Measurements from ENCODE around the gene NR0B2. TPM values are rescaled to one million over a fixed set of nuclear protein-coding genes. Genes with fewer than 3 reads are reported as not detected.

NR0B2 gene
- not detected for polyA plus RNA-seq

GRCh38 chr1:26913754-26914619, at the start of gene NR0B2:
Gene NR0B2 (minus strand): TSS chr1:26913975. CDS start chr1:26913940, 35 bp downstream.
- Mint-ChIP-seq H3K27ac (no peak within 1 kb of the TSS), H3K4me3 (no peak within 1 kb of the TSS), H3K27me3 (ENCODE audit: low read depth in 3 of 3) (peaks cover 0 to 2% (median 0%) of the 10 kb centered on the region in 3 donors), H3K9me3 (no peaks in the 10 kb centered on the region), H3K36me3 (no peaks in the 10 kb centered on the region), H3K4me1 (no peaks in the 10 kb centered on the region)
- DNase-seq = no peak

GRCh38 chr1:26961826-26962225, 48.1 kb upstream of the NR0B2 start:
- H3K4me3 Mint-ChIP-seq = peak overlapping the region in 1 of 5 donors; percentile 25
- peaks cover 6 to 33% (median 10%) of the 10 kb centered on the region in 3 donors for H3K27me3 Mint-ChIP-seq (ENCODE audit: low read depth in 3 of 3)
- peaks cover 0 to 2% (median 0%) of the 10 kb centered on the region in 6 donors for H3K9me3 Mint-ChIP-seq
- H3K4me1 Mint-ChIP-seq = peaks cover 7 to 11% of the 10 kb centered on the region in 2 donors
- DNase-seq = no peak
- H3K27ac Mint-ChIP-seq = no peak overlapping the region
- no peaks in the 10 kb centered on the region for H3K36me3 Mint-ChIP-seq

- H3K4me1 Mint-ChIP-seq = peaks cover 7 to 11% of the 10 kb centered on the region in 2 donors
- no peak for DNase-seq
- H3K36me3 Mint-ChIP-seq = no peaks in the 10 kb centered on the region
- H3K27me3 Mint-ChIP-seq (ENCODE audit: low read depth in 3 of 3) = peaks cover 6 to 34% (median 11%) of the 10 kb centered on the region in 3 donors
- H3K4me3 Mint-ChIP-seq = peak overlapping the region; percentile 66 to 88 (median 80)
- peaks cover 0 to 2% (median 0%) of the 10 kb centered on the region in 6 donors for H3K9me3 Mint-ChIP-seq
- peak overlapping the region in 2 of 6 donors; percentile 26 to 65 for H3K27ac Mint-ChIP-seq
These were observed 46.8 kb upstream of the NR0B2 start for GRCh38 chr1:26960625-26960966.

GRCh38 chr1:26959722-26960624, 46.2 kb upstream of the NR0B2 start, which contains the start of gene KDF1:
Gene KDF1 (minus strand): TSS chr1:26960468. CDS start chr1:26952380, 8,088 bp downstream.
- peak in 2 of 3 donors; percentile 13 for DNase-seq
- Mint-ChIP-seq H3K4me1 (peaks cover 7 to 11% of the 10 kb centered on the region in 2 donors), H3K4me3 (peak within 1 kb of the TSS; percentile 66 to 88 (median 80)), H3K9me3 (peaks cover 0 to 2% (median 0%) of the 10 kb centered on the region in 6 donors), H3K27ac (peak within 1 kb of the TSS in 2 of 6 donors; percentile 26 to 65), H3K36me3 (no peaks in the 10 kb centered on the region), H3K27me3 (ENCODE audit: low read depth in 3 of 3) (peaks cover 6 to 35% (median 11%) of the 10 kb centered on the region in 3 donors)

GRCh38 chr1:26959270-26959669, 45.5 kb upstream of the NR0B2 start:
- no peaks in the 10 kb centered on the region for H3K36me3 Mint-ChIP-seq
- DNase-seq = no peak
- H3K9me3 Mint-ChIP-seq = peaks cover 0 to 2% (median 0%) of the 10 kb centered on the region in 6 donors
- H3K27me3 Mint-ChIP-seq (ENCODE audit: low read depth in 3 of 3) = peaks cover 6 to 31% (median 12%) of the 10 kb centered on the region in 3 donors
- no peak overlapping the region for H3K27ac Mint-ChIP-seq
- H3K4me3 Mint-ChIP-seq = peak overlapping the region; percentile 7 to 46 (median 41)
- H3K4me1 Mint-ChIP-seq = peaks cover 7 to 11% of the 10 kb centered on the region in 2 donors

GRCh38 chr1:26957306-26957705, 43.5 kb upstream of the NR0B2 start:
- Mint-ChIP-seq H3K27ac (no peak overlapping the region), H3K4me3 (no peak overlapping the region), H3K36me3 (peaks cover 0 to 3% (median 0%) of the 10 kb centered on the region in 3 donors), H3K4me1 (peaks cover 7 to 11% of the 10 kb centered on the region in 2 donors), H3K27me3 (ENCODE audit: low read depth in 3 of 3) (peaks cover 13 to 28% (median 13%) of the 10 kb centered on the region in 3 donors), H3K9me3 (peaks cover 0 to 2% (median 0%) of the 10 kb centered on the region in 6 donors)
- no peak for DNase-seq

GRCh38 chr1:26956321-26956720, 42.5 kb upstream of the NR0B2 start:
- H3K36me3 Mint-ChIP-seq = peaks cover 0 to 3% (median 0%) of the 10 kb centered on the region in 3 donors
- no peak overlapping the region for H3K4me3 Mint-ChIP-seq
- H3K4me1 Mint-ChIP-seq = peaks cover 7 to 11% of the 10 kb centered on the region in 2 donors
- H3K27me3 Mint-ChIP-seq (ENCODE audit: low read depth in 3 of 3) = peaks cover 13 to 23% (median 15%) of the 10 kb centered on the region in 3 donors
- H3K27ac Mint-ChIP-seq = no peak overlapping the region
- peaks cover 0 to 2% (median 0%) of the 10 kb centered on the region in 6 donors for H3K9me3 Mint-ChIP-seq
- DNase-seq = no peak

- H3K4me3 Mint-ChIP-seq = no peak overlapping the region
- no peaks in the 10 kb centered on the region for H3K9me3 Mint-ChIP-seq
- H3K27me3 Mint-ChIP-seq (ENCODE audit: low read depth in 3 of 3) = peaks cover 4 to 12% (median 10%) of the 10 kb centered on the region in 3 donors
- no peaks in the 10 kb centered on the region for H3K4me1 Mint-ChIP-seq
- H3K36me3 Mint-ChIP-seq = peaks cover 0 to 3% (median 0%) of the 10 kb centered on the region in 3 donors
- no peak overlapping the region for H3K27ac Mint-ChIP-seq
- no peak for DNase-seq
These were observed 39.6 kb upstream of the NR0B2 start for GRCh38 chr1:26953374-26953773.

- DNase-seq = no peak
- Mint-ChIP-seq H3K9me3 (no peaks in the 10 kb centered on the region), H3K27me3 (ENCODE audit: low read depth in 3 of 3) (peaks cover 2 to 9% (median 8%) of the 10 kb centered on the region in 3 donors), H3K4me3 (no peak overlapping the region), H3K36me3 (peaks cover 0 to 3% (median 0%) of the 10 kb centered on the region in 3 donors), H3K4me1 (no peaks in the 10 kb centered on the region), H3K27ac (no peak overlapping the region)
These were observed 38.2 kb upstream of the NR0B2 start for GRCh38 chr1:26951821-26952497.

- DNase-seq = no peak
- Mint-ChIP-seq H3K4me3 (no peak overlapping the region), H3K4me1 (no peaks in the 10 kb centered on the region), H3K36me3 (peaks cover 0 to 3% (median 0%) of the 10 kb centered on the region in 3 donors), H3K9me3 (no peaks in the 10 kb centered on the region), H3K27ac (no peak overlapping the region), H3K27me3 (ENCODE audit: low read depth in 3 of 3) (peaks cover 2 to 9% (median 5%) of the 10 kb centered on the region in 3 donors)
These were observed 37.4 kb upstream of the NR0B2 start for GRCh38 chr1:26951216-26951615.

GRCh38 chr1:26950602-26951001, 36.8 kb upstream of the NR0B2 start:
- Mint-ChIP-seq H3K36me3 (peaks cover 0 to 6% (median 2%) of the 10 kb centered on the region in 3 donors), H3K4me1 (no peaks in the 10 kb centered on the region), H3K27me3 (ENCODE audit: low read depth in 3 of 3) (peaks cover under 1 to 9% (median 4%) of the 10 kb centered on the region in 3 donors), H3K27ac (no peak overlapping the region), H3K9me3 (no peaks in the 10 kb centered on the region), H3K4me3 (no peak overlapping the region)
- no peak for DNase-seq

GRCh38 chr1:26949926-26950319, 36.1 kb upstream of the NR0B2 start:
- Mint-ChIP-seq H3K4me3 (no peak overlapping the region), H3K36me3 (peaks cover 0 to 13% (median 9%) of the 10 kb centered on the region in 3 donors), H3K27ac (no peak overlapping the region), H3K4me1 (no peaks in the 10 kb centered on the region), H3K9me3 (no peaks in the 10 kb centered on the region), H3K27me3 (ENCODE audit: low read depth in 3 of 3) (peaks cover 0 to 11% (median 4%) of the 10 kb centered on the region in 3 donors)
- no peak for DNase-seq
